ENCODE data around the gene CHRNB1. TPM values are rescaled to one million over a fixed set of nuclear protein-coding genes. Genes with fewer than 3 reads are reported as not detected.
A peak's percentile ranks its signal among the peaks of the same experiment; 100 is the strongest.

The CHRNB1 gene
- total RNA-seq, 2 donors from 2014 or later: 10.9 to 13.0 TPM

- no peaks in the 10 kb centered on the region for H3K27me3 Mint-ChIP-seq
- H3K4me1 Mint-ChIP-seq: no peaks in the 10 kb centered on the region
- H3K27ac Mint-ChIP-seq: no peak overlapping the region
- H3K9me3 Mint-ChIP-seq: no peaks in the 10 kb centered on the region
- no peak for ATAC-seq (replicated peaks)
- no peaks in the 10 kb centered on the region for H3K36me3 Mint-ChIP-seq (ENCODE audit: low read depth)
- no peak overlapping the region for H3K4me3 Mint-ChIP-seq
Measured at GRCh38 chr17:7425756-7426155, 19.1 kb upstream of the CHRNB1 start.

- no peaks in the 10 kb centered on the region for H3K27me3 Mint-ChIP-seq
- no peak for ATAC-seq (replicated peaks)
- no peaks in the 10 kb centered on the region for H3K36me3 Mint-ChIP-seq (ENCODE audit: low read depth)
- no peak overlapping the region for H3K4me3 Mint-ChIP-seq
- H3K4me1 Mint-ChIP-seq: no peaks in the 10 kb centered on the region
- no peaks in the 10 kb centered on the region for H3K9me3 Mint-ChIP-seq
- H3K27ac Mint-ChIP-seq: no peak overlapping the region
Measured at GRCh38 chr17:7426203-7426863, 18.5 kb upstream of the CHRNB1 start.

GRCh38 chr17:7426896-7427489, 17.9 kb upstream of the CHRNB1 start:
- Mint-ChIP-seq H3K36me3 (ENCODE audit: low read depth) (no peaks in the 10 kb centered on the region), H3K4me1 (no peaks in the 10 kb centered on the region), H3K27me3 (no peaks in the 10 kb centered on the region), H3K9me3 (no peaks in the 10 kb centered on the region), H3K27ac (no peak overlapping the region), H3K4me3 (no peak overlapping the region)
- no peak for ATAC-seq (replicated peaks)

GRCh38 chr17:7427549-7427948, 17.3 kb upstream of the CHRNB1 start:
- Mint-ChIP-seq H3K36me3 (ENCODE audit: low read depth) (no peaks in the 10 kb centered on the region), H3K27me3 (no peaks in the 10 kb centered on the region), H3K4me1 (no peaks in the 10 kb centered on the region), H3K4me3 (no peak overlapping the region), H3K9me3 (no peaks in the 10 kb centered on the region), H3K27ac (no peak overlapping the region)
- ATAC-seq (replicated peaks): no peak

GRCh38 chr17:7428557-7428956, 16.3 kb upstream of the CHRNB1 start, which contains the start of gene SPEM3:
TSS of gene SPEM3 (plus strand) at chr17:7428857. CDS start at chr17:7428903, 46 bp downstream.
- no peak for ATAC-seq (replicated peaks)
- H3K27ac Mint-ChIP-seq: no peak within 1 kb of the TSS
- no peaks in the 10 kb centered on the region for H3K27me3 Mint-ChIP-seq
- no peaks in the 10 kb centered on the region for H3K36me3 Mint-ChIP-seq (ENCODE audit: low read depth)
- H3K4me3 Mint-ChIP-seq: no peak within 1 kb of the TSS
- H3K9me3 Mint-ChIP-seq: no peaks in the 10 kb centered on the region
- no peaks in the 10 kb centered on the region for H3K4me1 Mint-ChIP-seq

- Mint-ChIP-seq H3K27me3 (no peaks in the 10 kb centered on the region), H3K4me1 (no peaks in the 10 kb centered on the region), H3K9me3 (no peaks in the 10 kb centered on the region), H3K4me3 (no peak overlapping the region), H3K27ac (no peak overlapping the region), H3K36me3 (ENCODE audit: low read depth) (no peaks in the 10 kb centered on the region)
- no peak for ATAC-seq (replicated peaks)
Measured at GRCh38 chr17:7429722-7430121, 15.1 kb upstream of the CHRNB1 start.

- no peaks in the 10 kb centered on the region for H3K27me3 Mint-ChIP-seq
- peak overlapping the region; percentile 13 for H3K27ac Mint-ChIP-seq
- no peak overlapping the region for H3K4me3 Mint-ChIP-seq
- no peaks in the 10 kb centered on the region for H3K4me1 Mint-ChIP-seq
- no peaks in the 10 kb centered on the region for H3K9me3 Mint-ChIP-seq
- no peak for ATAC-seq (replicated peaks)
- H3K36me3 Mint-ChIP-seq (ENCODE audit: low read depth): peaks cover 9% of the 10 kb centered on the region
Measured at GRCh38 chr17:7431231-7431630, 13.6 kb upstream of the CHRNB1 start.

- H3K4me3 Mint-ChIP-seq: no peak overlapping the region
- H3K36me3 Mint-ChIP-seq (ENCODE audit: low read depth): peaks cover 18% of the 10 kb centered on the region
- no peaks in the 10 kb centered on the region for H3K4me1 Mint-ChIP-seq
- no peaks in the 10 kb centered on the region for H3K27me3 Mint-ChIP-seq
- no peak for ATAC-seq (replicated peaks)
- no peak overlapping the region for H3K27ac Mint-ChIP-seq
- no peaks in the 10 kb centered on the region for H3K9me3 Mint-ChIP-seq
Measured at GRCh38 chr17:7432296-7432695, 12.6 kb upstream of the CHRNB1 start.

- H3K9me3 Mint-ChIP-seq: no peaks in the 10 kb centered on the region
- H3K4me3 Mint-ChIP-seq: peak overlapping the region; percentile 95
- peak overlapping the region; percentile 94 for H3K27ac Mint-ChIP-seq
- peak; percentile 28 for ATAC-seq (replicated peaks)
- H3K27me3 Mint-ChIP-seq: peaks cover 13% of the 10 kb centered on the region
- H3K36me3 Mint-ChIP-seq (ENCODE audit: low read depth): peaks cover 47% of the 10 kb centered on the region
- H3K4me1 Mint-ChIP-seq: peaks cover 18% of the 10 kb centered on the region
Measured at GRCh38 chr17:7435676-7436555, 8.9 kb upstream of the CHRNB1 start.

GRCh38 chr17:7436556-7437368, 8.1 kb upstream of the CHRNB1 start:
- Mint-ChIP-seq H3K27ac (peak overlapping the region; percentile 85), H3K4me1 (peaks cover 18% of the 10 kb centered on the region), H3K9me3 (no peaks in the 10 kb centered on the region), H3K27me3 (peaks cover 13% of the 10 kb centered on the region), H3K36me3 (ENCODE audit: low read depth) (peaks cover 47% of the 10 kb centered on the region), H3K4me3 (peak overlapping the region; percentile 95)
- ATAC-seq (replicated peaks): peak; percentile 69

GRCh38 chr17:7437369-7437863, 7.4 kb upstream of the CHRNB1 start:
- no peaks in the 10 kb centered on the region for H3K9me3 Mint-ChIP-seq
- ATAC-seq (replicated peaks): no peak
- H3K27ac Mint-ChIP-seq: peak overlapping the region; percentile 78
- peaks cover 19% of the 10 kb centered on the region for H3K27me3 Mint-ChIP-seq
- peaks cover 47% of the 10 kb centered on the region for H3K36me3 Mint-ChIP-seq (ENCODE audit: low read depth)
- H3K4me1 Mint-ChIP-seq: peaks cover 18% of the 10 kb centered on the region
- peak overlapping the region; percentile 95 for H3K4me3 Mint-ChIP-seq

GRCh38 chr17:7437950-7438614, 6.8 kb upstream of the CHRNB1 start:
- no peaks in the 10 kb centered on the region for H3K9me3 Mint-ChIP-seq
- H3K4me1 Mint-ChIP-seq: peaks cover 18% of the 10 kb centered on the region
- H3K36me3 Mint-ChIP-seq (ENCODE audit: low read depth): peaks cover 47% of the 10 kb centered on the region
- H3K27me3 Mint-ChIP-seq: peaks cover 22% of the 10 kb centered on the region
- ATAC-seq (replicated peaks): no peak
- H3K4me3 Mint-ChIP-seq: peak overlapping the region; percentile 95
- peak overlapping the region; percentile 78 for H3K27ac Mint-ChIP-seq

GRCh38 chr17:7438656-7439460, 6.0 kb upstream of the CHRNB1 start:
- no peak for ATAC-seq (replicated peaks)
- Mint-ChIP-seq H3K4me3 (peak overlapping the region; percentile 95), H3K36me3 (ENCODE audit: low read depth) (peaks cover 47% of the 10 kb centered on the region), H3K27ac (peak overlapping the region; percentile 78), H3K27me3 (peaks cover 30% of the 10 kb centered on the region), H3K9me3 (no peaks in the 10 kb centered on the region), H3K4me1 (peaks cover 18% of the 10 kb centered on the region)
